ENCODE results near the gene SPAAR. TPM values are rescaled to one million over a fixed set of nuclear protein-coding genes. Genes with fewer than 3 reads are reported as not detected.
"Not testable (repeated sequence)": the region's sequence is repeated elsewhere in the genome, so short reads cannot be mapped to it uniquely, and the experiment has no call there.

The SPAAR gene
- total RNA-seq, 1 experiment from 2014 or later: not detected

DNA sequence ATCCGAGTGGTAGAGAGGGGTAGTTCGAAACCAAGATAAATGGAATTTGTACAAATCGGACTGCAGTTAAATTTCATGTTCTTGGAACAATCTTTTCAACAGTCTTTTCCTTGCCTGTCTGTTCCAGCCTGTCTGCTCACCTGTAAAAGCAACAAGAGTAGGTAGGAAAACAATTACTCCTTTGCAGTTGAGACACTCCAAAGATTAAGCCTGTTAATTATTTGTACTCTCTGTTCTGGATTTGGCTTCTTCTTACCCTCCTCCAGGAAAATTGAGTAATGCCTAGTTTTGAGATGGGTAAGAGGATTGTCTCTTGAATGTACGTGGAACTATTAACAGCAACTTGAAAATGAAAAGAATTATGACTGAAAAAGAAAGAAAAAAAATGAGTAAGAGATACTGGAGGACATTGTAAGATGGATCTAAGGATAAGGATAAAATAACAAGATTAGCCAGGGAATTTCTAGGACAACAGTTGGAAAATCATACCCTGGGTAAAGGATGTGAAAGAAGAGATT is 24.3 kb downstream of the SPAAR start:
- no peak for TF ChIP-seq CTCF (IDR thresholded peaks at IDR 0.05)
- TF ChIP-seq SIN3A (IDR thresholded peaks at IDR 0.05; ENCODE audit: borderline replicate concordance, insufficient read depth, low read depth, low read length): no peak
- no peak for TF ChIP-seq REST (IDR thresholded peaks at IDR 0.05; ENCODE audit: insufficient read depth in 1 of 2, low read depth in 2 of 2, low read length in 1 of 2)
- no peak for TF ChIP-seq TCF7L2 (IDR thresholded peaks at IDR 0.05; ENCODE audit: low read depth, low read length)
- TF ChIP-seq POLR2AphosphoS5 (IDR thresholded peaks at IDR 0.05; ENCODE audit: low read depth, low read length): no peak
- intact Hi-C loops (cut with micrococcal nuclease; ENCODE audit: unreplicated experiment) (no loop called here), in situ Hi-C loops (cut with HindIII; ENCODE audit: low pct_unique_long_range_greater_than_20kb, low sequenced_read_pairs) (no loop called here)
- Histone ChIP-seq H3K9me3 (ENCODE audit: control insufficient read depth, insufficient read depth, low read depth, low read length) (no peaks in the 10 kb centered on the region), H3K4me1 (ENCODE audit: control insufficient read depth, insufficient read depth, low read length) (no peaks in the 10 kb centered on the region), H3K36me3 (ENCODE audit: control insufficient read depth, insufficient read depth, low read length) (no peaks in the 10 kb centered on the region), H3K4me3 (ENCODE audit: low read depth in 2 of 2, low read length in 2 of 2) (no peak overlapping the region), H3K27ac (ENCODE audit: low read length) (no peak overlapping the region), H3K27me3 (ENCODE audit: control insufficient read depth, insufficient read depth, low read length) (no peaks in the 10 kb centered on the region)
- ATAC-seq: no peak
- CTCF ChIA-PET: interaction anchor here (0.6 kb wide), 1 partner anchor 13 kb away, joined by 7 read pairs; no protein-coding TSS in a partner anchor
- no TSS peak for BruUV-seq (replicated peaks)
- DNase-seq (ENCODE audit: low read depth, low spot score): no peak
- POLR2A ChIA-PET: no interaction called here

DNA sequence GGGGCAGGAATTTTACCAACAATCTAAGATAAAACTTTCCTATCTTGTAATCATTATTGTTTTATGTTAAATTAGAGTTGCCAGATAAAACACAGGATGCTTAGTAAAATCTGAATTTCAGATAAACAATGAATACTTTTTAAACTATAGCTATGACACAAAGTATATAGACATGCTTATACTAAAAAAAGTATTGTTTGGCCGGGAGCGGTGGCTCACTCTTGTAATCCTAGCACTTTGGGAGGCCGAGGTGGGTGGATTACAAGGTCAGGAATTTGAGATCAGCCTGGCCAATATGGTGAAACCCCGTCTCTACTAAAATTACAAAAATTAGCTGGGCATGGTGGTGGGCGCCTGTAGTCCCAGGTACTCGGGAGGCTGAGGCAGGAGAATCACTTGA is 24.8 kb downstream of the SPAAR start:
- H3K36me3 ChIP-seq (ENCODE audit: control insufficient read depth, insufficient read depth, low read length); intact Hi-C loops (cut with micrococcal nuclease; ENCODE audit: unreplicated experiment); BruUV-seq (replicated peaks); ATAC-seq; POLR2A ChIA-PET; H3K27ac ChIP-seq (ENCODE audit: low read length); H3K4me3 ChIP-seq (ENCODE audit: low read depth in 2 of 2, low read length in 2 of 2); in situ Hi-C loops (cut with HindIII; ENCODE audit: low pct_unique_long_range_greater_than_20kb, low sequenced_read_pairs); DNase-seq (ENCODE audit: low read depth, low spot score); H3K4me1 ChIP-seq (ENCODE audit: control insufficient read depth, insufficient read depth, low read length); H3K9me3 ChIP-seq (ENCODE audit: control insufficient read depth, insufficient read depth, low read depth, low read length); CTCF ChIA-PET; H3K27me3 ChIP-seq (ENCODE audit: control insufficient read depth, insufficient read depth, low read length): not testable (repeated sequence)

GRCh38 chr9:35935261-35935660 is 26.0 kb downstream of the SPAAR start:
- ChIA-PET CTCF (interaction anchor here (0.6 kb wide), 1 partner anchor 46 kb away, joined by 3 read pairs; no protein-coding TSS in a partner anchor), POLR2A (no interaction called here)
- Histone ChIP-seq H3K4me1 (ENCODE audit: control insufficient read depth, insufficient read depth, low read length) (no peaks in the 10 kb centered on the region), H3K36me3 (ENCODE audit: control insufficient read depth, insufficient read depth, low read length) (no peaks in the 10 kb centered on the region), H3K4me3 (ENCODE audit: low read depth in 2 of 2, low read length in 2 of 2) (no peak overlapping the region), H3K27me3 (ENCODE audit: control insufficient read depth, insufficient read depth, low read length) (no peaks in the 10 kb centered on the region), H3K27ac (ENCODE audit: low read length) (no peak overlapping the region), H3K9me3 (ENCODE audit: control insufficient read depth, insufficient read depth, low read depth, low read length) (no peaks in the 10 kb centered on the region)
- intact Hi-C loops (cut with micrococcal nuclease; ENCODE audit: unreplicated experiment) (no loop called here), in situ Hi-C loops (cut with HindIII; ENCODE audit: low pct_unique_long_range_greater_than_20kb, low sequenced_read_pairs) (no loop called here)
- TF ChIP-seq SIN3A (IDR thresholded peaks at IDR 0.05; ENCODE audit: borderline replicate concordance, insufficient read depth, low read depth, low read length) (no peak), CTCF (IDR thresholded peaks at IDR 0.05) (no peak), REST (IDR thresholded peaks at IDR 0.05; ENCODE audit: insufficient read depth in 1 of 2, low read depth in 2 of 2, low read length in 1 of 2) (no peak)
- ATAC-seq (no peak), DNase-seq (ENCODE audit: low read depth, low spot score) (no peak)
- no TSS peak for BruUV-seq (replicated peaks)

Measured in Panc1 (cell line).